GM18505 (cell line): ENCODE results near the gene TMEM37.
A peak's percentile ranks its signal among the peaks of the same experiment; 100 is the strongest.
"Not testable (repeated sequence)": the region's sequence is repeated elsewhere in the genome, so short reads cannot be mapped to it uniquely, and the experiment has no call there.

Experiments used
- ATAC-seq: cut with Tn5 transposase; IDR thresholded peaks from one replicate; pipeline ENCODE4 v1.9.1; 2021; ENCODE audit not compliant: unreplicated experiment
- POLR2A ChIP-seq: IDR thresholded peaks from 4 replicates; pipeline ENCODE4 v1.6.1; 2011; ENCODE audit warnings: borderline replicate concordance; ENCODE audit not compliant: insufficient read depth, insufficient read length; ENCODE audit errors: extremely low read depth

Gene TMEM37, protein sequence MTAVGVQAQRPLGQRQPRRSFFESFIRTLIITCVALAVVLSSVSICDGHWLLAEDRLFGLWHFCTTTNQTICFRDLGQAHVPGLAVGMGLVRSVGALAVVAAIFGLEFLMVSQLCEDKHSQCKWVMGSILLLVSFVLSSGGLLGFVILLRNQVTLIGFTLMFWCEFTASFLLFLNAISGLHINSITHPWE

DNA sequence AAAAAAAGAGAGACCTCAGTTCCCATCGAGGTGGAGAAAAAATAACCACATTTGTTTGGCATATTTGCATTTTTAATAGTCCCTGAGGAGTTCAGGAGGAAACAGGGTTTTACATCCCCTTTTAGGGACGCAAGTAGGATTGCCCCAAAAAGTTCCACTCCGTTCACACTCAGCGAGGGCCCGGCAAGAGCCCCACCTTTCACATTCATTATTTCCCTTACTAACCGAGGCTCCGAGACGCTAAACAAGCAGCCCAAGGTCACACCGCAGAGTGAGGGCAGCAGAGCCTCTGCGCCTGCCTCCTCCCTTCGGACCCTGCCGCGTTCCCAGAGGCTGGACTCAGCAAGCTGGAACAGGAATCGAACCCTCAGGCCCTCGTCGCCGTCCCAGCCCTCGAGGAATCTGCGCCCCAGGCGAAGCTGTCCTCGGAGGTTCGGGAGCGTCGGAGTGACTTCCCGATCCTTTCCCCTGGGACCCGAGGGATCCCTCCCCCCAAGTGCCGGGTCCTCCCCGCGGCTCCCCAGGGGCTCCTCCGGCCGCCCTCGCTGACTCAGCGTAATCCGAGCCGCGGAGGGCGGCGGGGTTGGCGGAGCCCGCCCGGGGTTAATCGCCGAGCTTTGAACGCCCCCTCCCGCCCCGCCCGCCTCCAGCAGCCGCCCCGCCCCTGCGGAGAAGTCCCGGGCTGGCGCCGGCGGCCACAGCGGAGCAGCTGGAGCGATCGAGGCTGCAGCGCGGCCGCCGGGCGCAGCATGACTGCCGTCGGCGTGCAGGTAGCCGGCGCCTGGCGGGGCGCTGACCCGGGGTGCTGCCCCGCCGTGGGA, at the start of gene TMEM37:
TMEM37 (plus strand) TSS at position 700 of the 821 bp plus-strand sequence; CDS start at position 750, 50 bp downstream.
- ATAC-seq = peak; percentile 67
- no peak for TF ChIP-seq POLR2A

DNA sequence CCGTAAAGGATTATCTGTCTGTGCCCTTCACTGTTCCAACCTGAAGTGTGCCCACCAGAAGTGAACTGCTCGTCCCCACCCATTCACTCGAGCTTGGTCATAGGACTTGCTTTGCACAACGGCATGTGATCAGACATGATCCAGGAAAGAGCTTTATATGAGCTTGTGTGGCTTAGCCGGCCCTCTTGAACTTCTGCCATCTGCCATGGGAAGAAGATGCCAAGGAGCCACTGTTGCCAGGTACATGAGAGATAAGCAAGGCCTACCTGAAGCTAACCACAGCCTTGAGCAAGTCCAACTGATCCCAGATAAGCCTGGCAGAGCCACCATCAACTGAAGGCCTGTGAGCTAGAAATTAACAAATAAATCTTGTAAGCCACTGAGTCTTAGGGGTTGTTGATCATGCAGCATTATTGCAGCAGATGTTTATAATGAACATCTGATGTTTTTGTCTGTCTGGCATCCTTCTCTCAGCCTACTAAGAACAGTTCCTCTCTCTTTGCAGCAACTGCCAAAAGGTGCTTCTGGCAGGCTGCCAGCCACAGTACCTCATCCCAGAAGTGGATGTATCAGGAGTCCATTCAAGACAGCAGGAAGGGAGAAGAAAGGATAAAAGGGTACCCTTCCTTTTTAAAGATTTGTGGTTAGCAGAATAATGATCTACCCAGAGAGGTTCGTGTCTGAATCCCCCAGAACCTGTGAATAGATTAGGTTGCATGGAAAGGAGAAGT, 48.1 kb upstream of the TMEM37 start:
- no peak for TF ChIP-seq POLR2A
- ATAC-seq = no peak

DNA sequence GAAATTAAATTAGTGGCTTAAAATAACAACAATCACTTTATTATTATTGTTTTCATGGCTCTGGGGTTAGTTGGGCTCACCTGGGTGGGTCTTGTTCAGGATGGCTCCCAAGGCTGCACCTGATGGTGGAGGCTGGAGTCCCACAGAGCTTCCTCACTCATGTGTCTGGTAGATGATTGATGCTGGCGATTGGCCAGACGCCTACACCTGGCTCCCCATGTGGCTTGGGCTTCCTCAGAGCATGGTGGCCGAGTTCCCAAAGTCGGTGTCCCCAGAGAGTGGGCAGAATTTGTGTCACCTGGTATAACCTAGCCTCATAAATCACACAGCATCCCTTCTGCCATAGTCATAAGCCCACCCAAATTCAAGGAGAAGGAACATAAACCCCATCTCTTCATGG, 46.7 kb upstream of the TMEM37 start:
- ATAC-seq = no peak
- TF ChIP-seq POLR2A = no peak

GRCh38 chr2:119385466-119385865, 46.2 kb upstream of the TMEM37 start:
- no peak for TF ChIP-seq POLR2A
- ATAC-seq = no peak

- ATAC-seq = peak; percentile 74
- no peak for TF ChIP-seq POLR2A
Observed at GRCh38 chr2:119387381-119388129, 44.1 kb upstream of the TMEM37 start.

- no peak for TF ChIP-seq POLR2A
- ATAC-seq = no peak
Observed at GRCh38 chr2:119389615-119390306, 41.9 kb upstream of the TMEM37 start.

DNA sequence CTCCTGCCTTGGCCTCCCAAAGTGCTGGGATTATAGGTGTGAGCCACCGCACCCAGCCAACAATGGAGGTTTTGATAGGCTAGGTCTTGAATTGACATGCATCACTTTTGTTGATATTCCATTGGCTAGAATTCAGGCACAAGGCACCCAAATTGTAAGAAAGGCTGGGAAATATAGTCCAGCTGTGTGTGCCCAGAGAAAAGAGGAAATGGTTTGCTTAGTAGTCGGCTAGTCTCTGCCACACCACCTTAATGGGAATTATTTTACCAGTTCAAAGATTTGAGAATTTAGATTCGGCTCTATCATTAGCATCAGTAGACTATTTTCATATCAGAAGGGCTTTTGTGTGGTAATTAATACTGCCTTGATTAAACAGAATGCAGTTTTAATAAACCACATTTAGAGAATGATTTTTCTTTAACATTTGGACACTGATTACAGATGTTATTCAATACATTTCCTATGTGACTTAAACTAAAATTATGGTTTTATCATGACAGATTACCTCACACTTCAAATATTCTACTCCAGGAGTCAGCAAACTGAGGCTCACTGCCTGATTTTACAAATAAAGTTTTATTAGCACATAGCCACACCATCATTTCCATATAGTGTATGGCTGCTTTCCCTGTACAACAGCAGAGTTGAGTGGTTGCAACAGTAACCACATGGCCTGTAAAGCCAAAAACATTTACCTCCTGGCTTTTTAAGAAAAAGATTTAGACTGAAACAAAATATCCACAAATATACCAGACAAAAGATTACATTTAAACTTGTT, 37.5 kb upstream of the TMEM37 start:
- TF ChIP-seq POLR2A = no peak
- no peak for ATAC-seq

GRCh38 chr2:119397196-119397595, 34.5 kb upstream of the TMEM37 start:
- TF ChIP-seq POLR2A = no peak
- ATAC-seq = no peak

- TF ChIP-seq POLR2A = no peak
- no peak for ATAC-seq
Observed at GRCh38 chr2:119402106-119402505, 29.5 kb upstream of the TMEM37 start.

- ATAC-seq = no peak
- no peak for TF ChIP-seq POLR2A
Observed at GRCh38 chr2:119402645-119403560, 28.8 kb upstream of the TMEM37 start.

DNA sequence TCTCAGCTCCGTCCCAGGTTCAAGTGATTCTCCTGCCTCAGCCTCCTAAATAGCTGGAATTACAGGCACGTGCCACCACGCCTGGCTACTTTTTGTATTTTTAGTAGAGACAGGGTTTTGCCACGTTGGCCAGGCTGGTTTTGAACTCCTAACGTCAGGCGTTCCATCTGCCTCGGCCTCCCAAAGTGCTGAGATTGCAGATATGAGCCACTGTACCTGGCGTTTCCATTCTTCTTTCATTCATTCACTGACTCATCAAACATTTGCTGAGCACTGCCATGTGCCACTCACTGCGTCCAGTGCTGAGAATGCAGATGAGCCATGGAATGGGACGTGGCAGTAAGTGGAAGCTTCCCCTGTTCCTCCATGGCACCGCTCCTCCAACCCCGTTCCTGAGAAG, 28.0 kb upstream of the TMEM37 start:
- ATAC-seq = not testable (repeated sequence)
